HCT116 (cell line): Measurements from ENCODE around the gene DCDC2. TPM values are rescaled to one million over a fixed set of nuclear protein-coding genes. Genes with fewer than 3 reads are reported as not detected.

Experiments
- ATAC-seq: fragments of 200-7000 bp; cut with Tn5 transposase; 2 replicates; pipeline ENCODE4 v1.9.1; 2020; ENCODE audit warnings: mild to moderate bottlenecking, moderate library complexity
- BruUV-seq: library from RNA; stranded (reverse); fragments of 400-500 nt; replicated peaks from 2 replicates; lab custom pipeline; 2021; lab: Mats Ljungman, UMichigan
- CTCF ChIA-PET: fragments of 300-600 bp; sonication (Branson Sonifier 250); formaldehyde crosslinking; loops from one replicate; lab custom pipeline; 2021; ENCODE audit warnings: antibody characterized with exemption; lab: Charles Lee
- POLR2A ChIA-PET: fragments of 300-600, 350-600 bp; sonication (Branson Sonifier 250); formaldehyde crosslinking; loops from one replicate; lab custom pipeline; 2021; ENCODE audit warnings: antibody characterized with exemption; lab: Charles Lee
- RAD21 ChIA-PET, 2 experiments: fragments of 300-600 bp; sonication (Branson Sonifier 250); formaldehyde crosslinking; loops; one replicate each; lab custom pipeline; 2023; ENCODE audit warnings: low total read pairs in 2 of 2; ENCODE audit not compliant: uncharacterized antibody in 2 of 2, unreplicated experiment in 2 of 2, low non-redundant PET in 1 of 2; lab: Charles Lee
- DNase-seq: peaks from one replicate; pipeline ENCODE4 v3.0.0-alpha.2; 2010; ENCODE audit warnings: low read depth, low spot score
- H2AFZ ChIP-seq: fragments of 200-600 bp; shearing (Covaris generic), sonication (generic); 2 replicates; pipeline ENCODE4 v1.6.1; 2017; ENCODE audit warnings: low read depth, mixed run types, mixed read lengths, antibody characterized with exemption, low read length; ENCODE audit not compliant: poor library complexity, severe bottlenecking
- H3K27ac ChIP-seq: 2 replicates; pipeline ENCODE4 v1.5.1; 2012; ENCODE audit warnings: low read depth, low read length
- H3K27me3 ChIP-seq: fragments of 200-600 bp; sonication (generic); 2 replicates; pipeline ENCODE4 v1.6.1; 2016; ENCODE audit warnings: mixed run types, low read length, mixed read lengths; ENCODE audit not compliant: insufficient read depth
- H3K36me3 ChIP-seq, 2 experiments: fragments of 200-500 bp in 1 of 2; fragments of 200-600 bp in 1 of 2; sonication (Bioruptor generic) in 1 of 2; sonication (generic) in 1 of 2; 2 replicates each; pipeline versions ENCODE4 v1.5.1 to v1.6.1; 2014 to 2016; ENCODE audit warnings: low read length in 2 of 2, inconsistent platforms in 1 of 2, mixed read lengths in 1 of 2, mixed run types in 1 of 2; ENCODE audit not compliant: insufficient read depth in 2 of 2, control insufficient read depth in 1 of 2
- H3K4me1 ChIP-seq, 2 experiments: fragments of 200-600 bp in 1 of 2; sonication (generic) in 1 of 2; 2 replicates each; pipeline versions ENCODE4 v1.5.1 to v1.6.1; 2012 to 2017; ENCODE audit warnings: low read length in 2 of 2, inconsistent platforms in 1 of 2, mild to moderate bottlenecking in 1 of 2, mixed read lengths in 1 of 2, mixed run types in 1 of 2, moderate library complexity in 1 of 2; ENCODE audit not compliant: insufficient read depth in 2 of 2, control insufficient read depth in 1 of 2
- H3K4me2 ChIP-seq: fragments of 200-600 bp; sonication (generic); 2 replicates; pipeline ENCODE4 v1.6.1; 2017; ENCODE audit warnings: mixed run types, low read length, mixed read lengths
- H3K4me3 ChIP-seq, 2 experiments: fragments of 200-600 bp in 1 of 2; sonication (generic) in 1 of 2; replicated peaks in 1 of 2; 2 replicates each; pipeline ENCODE4 v1.5.1; 2011 to 2016; ENCODE audit warnings: low read length in 2 of 2, control low read depth in 1 of 2, low read depth in 1 of 2, mild to moderate bottlenecking in 1 of 2, mixed read lengths in 1 of 2, mixed run types in 1 of 2
- H3K79me2 ChIP-seq: fragments of 200-600 bp; sonication (generic); 2 replicates; pipeline ENCODE4 v1.6.1; 2017; ENCODE audit warnings: mild to moderate bottlenecking, mixed run types, low read length, moderate library complexity, mixed read lengths; ENCODE audit not compliant: insufficient read depth
- H3K9ac ChIP-seq: fragments of 200-600 bp; sonication (generic); 2 replicates; pipeline ENCODE4 v1.6.1; 2016; ENCODE audit warnings: low read length, mixed read lengths
- H3K9me2 ChIP-seq: fragments of 200-600 bp; sonication (generic), shearing (Covaris generic); 2 replicates; pipeline ENCODE4 v1.6.1; 2017; ENCODE audit warnings: mixed run types, mild to moderate bottlenecking, moderate library complexity; ENCODE audit not compliant: insufficient read depth
- H3K9me3 ChIP-seq, 2 experiments: fragments of 200-500 bp in 1 of 2; fragments of 200-600 bp in 1 of 2; sonication (Bioruptor generic) in 1 of 2; sonication (generic) in 1 of 2; 2 replicates each; pipeline ENCODE4 v1.6.1; 2014 to 2017; ENCODE audit warnings: low read length in 2 of 2, mixed read lengths in 2 of 2, inconsistent platforms in 1 of 2, low read depth in 1 of 2, mild to moderate bottlenecking in 1 of 2, mixed run types in 1 of 2, moderate library complexity in 1 of 2; ENCODE audit not compliant: control insufficient read depth in 1 of 2, insufficient read depth in 1 of 2
- H4K20me1 ChIP-seq: fragments of 200-600 bp; sonication (generic), shearing (Covaris generic); 2 replicates; pipeline ENCODE4 v1.6.1; 2017; ENCODE audit warnings: mixed run types, mild to moderate bottlenecking, moderate library complexity; ENCODE audit not compliant: insufficient read depth
- CBX3 ChIP-seq: IDR thresholded peaks from 2 replicates; pipeline ENCODE4 v1.6.1; 2012; ENCODE audit warnings: low read depth
- CEBPB ChIP-seq: IDR thresholded peaks from 2 replicates; pipeline ENCODE4 v1.6.1; 2012; ENCODE audit warnings: low read depth
- EGR1 ChIP-seq: IDR thresholded peaks from 2 replicates; pipeline ENCODE4 v1.6.1; 2012; ENCODE audit warnings: low read depth
- ELF1 ChIP-seq: IDR thresholded peaks from 2 replicates; pipeline ENCODE4 v1.6.1; 2012; ENCODE audit warnings: low read depth, borderline replicate concordance
- EZH2 ChIP-seq: fragments of 200-600 bp; sonication (generic); IDR thresholded peaks from 2 replicates; pipeline ENCODE4 v1.6.1; 2017; ENCODE audit warnings: antibody characterized with exemption, mixed run types
- FOSL1 ChIP-seq: IDR thresholded peaks from 2 replicates; pipeline ENCODE4 v1.6.1; 2012; ENCODE audit warnings: low read depth
- POLR2AphosphoS5 ChIP-seq: IDR thresholded peaks from 2 replicates; pipeline ENCODE4 v1.6.1; 2011; ENCODE audit warnings: mild to moderate bottlenecking, low read depth, low read length, moderate library complexity
- RAD21 ChIP-seq: IDR thresholded peaks from 2 replicates; pipeline ENCODE4 v1.6.1; 2012; ENCODE audit warnings: low read depth, mild to moderate bottlenecking
- SIN3A ChIP-seq: IDR thresholded peaks from 2 replicates; pipeline ENCODE4 v1.6.1; 2012; ENCODE audit warnings: low read depth
- SP1 ChIP-seq: IDR thresholded peaks from 2 replicates; pipeline ENCODE4 v1.6.1; 2012; ENCODE audit warnings: low read depth
- SRF ChIP-seq: IDR thresholded peaks from 2 replicates; pipeline ENCODE4 v1.6.1; 2012; ENCODE audit warnings: low read depth
- YY1 ChIP-seq: IDR thresholded peaks from 2 replicates; pipeline ENCODE4 v1.6.1; 2011; ENCODE audit warnings: low read length, low read depth, moderate library complexity, mild to moderate bottlenecking; ENCODE audit not compliant: insufficient replicate concordance; ENCODE audit errors: extremely low read depth
- ZNF274 ChIP-seq: fragments of 200-500 bp; sonication (Bioruptor generic); IDR thresholded peaks from 2 replicates; pipeline ENCODE4 v1.6.1; 2014; ENCODE audit warnings: mild to moderate bottlenecking, low read depth, low read length, inconsistent platforms
- intact Hi-C: fragments of 100-400 bp; cut with micrococcal nuclease; formaldehyde crosslinking; loops from 2 replicates; pipeline ENCODE4 v1.10.0; 2022
- total RNA-seq: library from RNA; stranded (reverse); gene quantifications from one replicate; pipeline ENCODE4 v1.2.1, GENCODE V29; 2021; ENCODE audit not compliant: unreplicated experiment
- TF ChIP-seq, protein P1 (sequence below): IDR thresholded peaks from 2 replicates; pipeline ENCODE4 v1.6.1; 2012; ENCODE audit warnings: low read depth
- TF ChIP-seq, protein P2 (sequence below), 3 experiments: fragments of 200-600 bp in 1 of 3; sonication (generic) in 1 of 3; IDR thresholded peaks in 2 of 3; conservative IDR thresholded peaks in 1 of 3; 2 replicates each; pipeline ENCODE4 v1.5.1; 2012 to 2017; ENCODE audit warnings: low read depth in 2 of 3, low read length in 2 of 3, antibody characterized with exemption in 1 of 3, borderline replicate concordance in 1 of 3, control low read depth in 1 of 3, mild to moderate bottlenecking in 1 of 3, mixed read lengths in 1 of 3, mixed run types in 1 of 3, moderate library complexity in 1 of 3; ENCODE audit not compliant: insufficient read depth in 1 of 3
- TF ChIP-seq, protein P3 (sequence below): IDR thresholded peaks from 2 replicates; pipeline ENCODE4 v1.6.1; 2012
- TF ChIP-seq, protein P4 (sequence below): IDR thresholded peaks from 2 replicates; pipeline ENCODE4 v1.6.1; 2011; ENCODE audit warnings: mild to moderate bottlenecking, low read length, moderate library complexity; ENCODE audit not compliant: insufficient replicate concordance; ENCODE audit errors: extremely low read depth
- TF ChIP-seq, protein P5 (sequence below): IDR thresholded peaks from 2 replicates; pipeline ENCODE4 v1.6.1; 2012

The DCDC2 gene
- total RNA-seq, 1 experiment from 2014 or later: 0.17 TPM

DNA sequence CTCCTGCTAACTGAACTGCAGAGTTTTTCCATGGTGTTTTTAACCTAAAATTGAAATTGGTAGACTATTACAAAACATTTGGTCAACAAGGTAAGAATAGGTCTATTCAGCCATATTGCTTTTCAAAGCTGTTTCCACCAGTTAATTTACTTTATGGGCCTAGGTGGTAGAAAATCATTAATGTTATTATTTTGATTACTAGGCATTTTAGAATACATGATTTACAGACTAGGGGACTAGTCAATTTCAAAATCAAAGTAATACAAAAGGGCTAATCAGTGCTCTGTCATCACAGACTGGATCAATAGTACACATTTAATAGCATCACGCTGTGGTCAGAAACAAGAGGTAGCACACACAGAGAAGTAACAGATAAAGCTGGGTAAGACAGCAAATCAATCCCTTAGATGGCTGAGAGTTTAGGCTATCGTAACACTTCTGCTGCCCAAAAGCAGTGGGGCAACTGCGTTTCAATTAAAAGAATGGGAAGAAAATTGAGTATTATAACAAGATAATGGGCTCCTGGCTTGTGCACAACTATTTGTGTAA is 117.4 kb downstream of the DCDC2 start:
- Histone ChIP-seq H4K20me1 (no peaks in the 10 kb centered on the region), H3K4me2 (no peak overlapping the region), H3K9me3 (no peaks in the 10 kb centered on the region), H3K4me3 (no peak overlapping the region), H3K9me2 (no peaks in the 10 kb centered on the region), H3K36me3 (no peaks in the 10 kb centered on the region)
- no TSS peak for BruUV-seq
- intact Hi-C loops: no loop called here
- no peak for DNase-seq
- POLR2A ChIA-PET: no interaction called here
- TF ChIP-seq ZNF274: no peak
- TF ChIP-seq, protein P1, sequence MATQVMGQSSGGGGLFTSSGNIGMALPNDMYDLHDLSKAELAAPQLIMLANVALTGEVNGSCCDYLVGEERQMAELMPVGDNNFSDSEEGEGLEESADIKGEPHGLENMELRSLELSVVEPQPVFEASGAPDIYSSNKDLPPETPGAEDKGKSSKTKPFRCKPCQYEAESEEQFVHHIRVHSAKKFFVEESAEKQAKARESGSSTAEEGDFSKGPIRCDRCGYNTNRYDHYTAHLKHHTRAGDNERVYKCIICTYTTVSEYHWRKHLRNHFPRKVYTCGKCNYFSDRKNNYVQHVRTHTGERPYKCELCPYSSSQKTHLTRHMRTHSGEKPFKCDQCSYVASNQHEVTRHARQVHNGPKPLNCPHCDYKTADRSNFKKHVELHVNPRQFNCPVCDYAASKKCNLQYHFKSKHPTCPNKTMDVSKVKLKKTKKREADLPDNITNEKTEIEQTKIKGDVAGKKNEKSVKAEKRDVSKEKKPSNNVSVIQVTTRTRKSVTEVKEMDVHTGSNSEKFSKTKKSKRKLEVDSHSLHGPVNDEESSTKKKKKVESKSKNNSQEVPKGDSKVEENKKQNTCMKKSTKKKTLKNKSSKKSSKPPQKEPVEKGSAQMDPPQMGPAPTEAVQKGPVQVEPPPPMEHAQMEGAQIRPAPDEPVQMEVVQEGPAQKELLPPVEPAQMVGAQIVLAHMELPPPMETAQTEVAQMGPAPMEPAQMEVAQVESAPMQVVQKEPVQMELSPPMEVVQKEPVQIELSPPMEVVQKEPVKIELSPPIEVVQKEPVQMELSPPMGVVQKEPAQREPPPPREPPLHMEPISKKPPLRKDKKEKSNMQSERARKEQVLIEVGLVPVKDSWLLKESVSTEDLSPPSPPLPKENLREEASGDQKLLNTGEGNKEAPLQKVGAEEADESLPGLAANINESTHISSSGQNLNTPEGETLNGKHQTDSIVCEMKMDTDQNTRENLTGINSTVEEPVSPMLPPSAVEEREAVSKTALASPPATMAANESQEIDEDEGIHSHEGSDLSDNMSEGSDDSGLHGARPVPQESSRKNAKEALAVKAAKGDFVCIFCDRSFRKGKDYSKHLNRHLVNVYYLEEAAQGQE: no peak
- TF ChIP-seq ELF1: no peak
- TF ChIP-seq SIN3A: no peak
- TF ChIP-seq, protein P2, sequence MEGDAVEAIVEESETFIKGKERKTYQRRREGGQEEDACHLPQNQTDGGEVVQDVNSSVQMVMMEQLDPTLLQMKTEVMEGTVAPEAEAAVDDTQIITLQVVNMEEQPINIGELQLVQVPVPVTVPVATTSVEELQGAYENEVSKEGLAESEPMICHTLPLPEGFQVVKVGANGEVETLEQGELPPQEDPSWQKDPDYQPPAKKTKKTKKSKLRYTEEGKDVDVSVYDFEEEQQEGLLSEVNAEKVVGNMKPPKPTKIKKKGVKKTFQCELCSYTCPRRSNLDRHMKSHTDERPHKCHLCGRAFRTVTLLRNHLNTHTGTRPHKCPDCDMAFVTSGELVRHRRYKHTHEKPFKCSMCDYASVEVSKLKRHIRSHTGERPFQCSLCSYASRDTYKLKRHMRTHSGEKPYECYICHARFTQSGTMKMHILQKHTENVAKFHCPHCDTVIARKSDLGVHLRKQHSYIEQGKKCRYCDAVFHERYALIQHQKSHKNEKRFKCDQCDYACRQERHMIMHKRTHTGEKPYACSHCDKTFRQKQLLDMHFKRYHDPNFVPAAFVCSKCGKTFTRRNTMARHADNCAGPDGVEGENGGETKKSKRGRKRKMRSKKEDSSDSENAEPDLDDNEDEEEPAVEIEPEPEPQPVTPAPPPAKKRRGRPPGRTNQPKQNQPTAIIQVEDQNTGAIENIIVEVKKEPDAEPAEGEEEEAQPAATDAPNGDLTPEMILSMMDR (IDR thresholded peaks at IDR 0.05 in 2 of 3, conservative IDR thresholded peaks at IDR 0.05 in 1 of 3; ENCODE audit: borderline replicate concordance in 1 of 3, insufficient read depth in 1 of 3, low read depth in 2 of 3, low read length in 2 of 3): no peak
- TF ChIP-seq YY1: no peak
- no peak for TF ChIP-seq CEBPB
- TF ChIP-seq, protein P3, sequence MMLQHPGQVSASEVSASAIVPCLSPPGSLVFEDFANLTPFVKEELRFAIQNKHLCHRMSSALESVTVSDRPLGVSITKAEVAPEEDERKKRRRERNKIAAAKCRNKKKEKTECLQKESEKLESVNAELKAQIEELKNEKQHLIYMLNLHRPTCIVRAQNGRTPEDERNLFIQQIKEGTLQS: no peak
- no peak for TF ChIP-seq POLR2AphosphoS5
- no peak for TF ChIP-seq EZH2
- TF ChIP-seq RAD21: no peak
- TF ChIP-seq, protein P4, sequence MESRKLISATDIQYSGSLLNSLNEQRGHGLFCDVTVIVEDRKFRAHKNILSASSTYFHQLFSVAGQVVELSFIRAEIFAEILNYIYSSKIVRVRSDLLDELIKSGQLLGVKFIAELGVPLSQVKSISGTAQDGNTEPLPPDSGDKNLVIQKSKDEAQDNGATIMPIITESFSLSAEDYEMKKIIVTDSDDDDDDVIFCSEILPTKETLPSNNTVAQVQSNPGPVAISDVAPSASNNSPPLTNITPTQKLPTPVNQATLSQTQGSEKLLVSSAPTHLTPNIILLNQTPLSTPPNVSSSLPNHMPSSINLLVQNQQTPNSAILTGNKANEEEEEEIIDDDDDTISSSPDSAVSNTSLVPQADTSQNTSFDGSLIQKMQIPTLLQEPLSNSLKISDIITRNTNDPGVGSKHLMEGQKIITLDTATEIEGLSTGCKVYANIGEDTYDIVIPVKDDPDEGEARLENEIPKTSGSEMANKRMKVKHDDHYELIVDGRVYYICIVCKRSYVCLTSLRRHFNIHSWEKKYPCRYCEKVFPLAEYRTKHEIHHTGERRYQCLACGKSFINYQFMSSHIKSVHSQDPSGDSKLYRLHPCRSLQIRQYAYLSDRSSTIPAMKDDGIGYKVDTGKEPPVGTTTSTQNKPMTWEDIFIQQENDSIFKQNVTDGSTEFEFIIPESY: no peak
- TF ChIP-seq EGR1: no peak
- TF ChIP-seq CBX3: no peak
- TF ChIP-seq, protein P5, sequence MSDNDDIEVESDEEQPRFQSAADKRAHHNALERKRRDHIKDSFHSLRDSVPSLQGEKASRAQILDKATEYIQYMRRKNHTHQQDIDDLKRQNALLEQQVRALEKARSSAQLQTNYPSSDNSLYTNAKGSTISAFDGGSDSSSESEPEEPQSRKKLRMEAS: no peak
- TF ChIP-seq FOSL1: no peak
- no peak for TF ChIP-seq SP1
- no peak for TF ChIP-seq SRF
- TF ChIP-seq, all 23 proteins: peak for 0
- RAD21 ChIA-PET: no interaction called here
- Histone ChIP-seq H3K27me3 (no peaks in the 10 kb centered on the region), H3K27ac (no peak overlapping the region), H3K9ac (no peak overlapping the region), H3K79me2 (no peaks in the 10 kb centered on the region), H2AFZ (no peak overlapping the region), H3K4me1 (no peaks in the 10 kb centered on the region)
- no peak for ATAC-seq
- CTCF ChIA-PET: no interaction called here
